HG03045 (cell line): ENCODE measurements around the gene SLC44A3.
"Not testable (repeated sequence)": the region's sequence is repeated elsewhere in the genome, so short reads cannot be mapped to it uniquely, and the experiment has no call there.

Experiments
- ATAC-seq: cut with Tn5 transposase; IDR thresholded peaks from one replicate; pipeline ENCODE4 v1.9.1; 2021; ENCODE audit warnings: mild to moderate bottlenecking, moderate library complexity; ENCODE audit not compliant: unreplicated experiment

The SLC44A3 gene

GRCh38 chr1:94929351-94930217 is 109.4 kb downstream of the SLC44A3 start:
- no peak for ATAC-seq

GRCh38 chr1:94931254-94931841 is 111.2 kb downstream of the SLC44A3 start:
- no peak for ATAC-seq

- ATAC-seq = no peak
Measured at GRCh38 chr1:94934551-94934950, 114.4 kb downstream of the SLC44A3 start.

GRCh38 chr1:94935034-94935433 is 114.9 kb downstream of the SLC44A3 start:
- ATAC-seq = no peak

- ATAC-seq = no peak
Measured at GRCh38 chr1:94935476-94935875, 115.3 kb downstream of the SLC44A3 start.

DNA sequence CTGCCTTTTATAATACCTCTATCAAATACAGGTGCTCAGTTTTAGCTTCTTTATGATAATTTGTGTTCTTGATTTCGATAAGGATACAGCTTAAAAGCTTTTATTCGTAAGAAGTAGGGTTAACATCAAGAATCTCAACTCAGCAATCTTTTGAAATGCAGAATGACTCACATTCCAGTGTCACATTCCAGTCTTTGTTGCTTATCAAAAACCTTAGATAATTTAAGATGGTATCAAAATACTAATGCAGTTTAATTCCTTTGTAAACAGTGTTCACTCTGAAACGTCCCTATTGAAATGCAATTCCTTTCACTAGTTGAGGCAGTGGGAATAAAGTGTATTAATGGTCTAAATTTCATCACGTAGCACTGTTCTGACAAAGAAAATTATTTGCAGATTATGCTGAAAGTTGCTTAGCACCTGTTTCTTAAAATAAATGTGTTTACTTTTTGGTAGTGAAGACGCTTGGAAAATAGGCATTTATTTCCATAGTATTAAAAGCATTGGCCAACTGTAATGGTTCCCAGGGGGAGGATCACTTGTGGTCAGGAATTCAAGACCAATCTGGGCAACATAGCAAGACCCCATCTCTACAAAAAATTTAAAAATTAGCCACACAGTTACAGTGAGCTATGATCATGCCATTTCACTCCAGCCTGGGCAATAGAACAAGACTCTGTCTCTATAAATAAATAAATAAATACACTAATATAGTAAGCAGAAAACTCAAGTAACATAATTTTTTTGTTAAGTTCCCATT is 116.9 kb downstream of the SLC44A3 start:
- ATAC-seq = no peak

- ATAC-seq = no peak
Measured at GRCh38 chr1:94937820-94938219, 117.7 kb downstream of the SLC44A3 start.

- ATAC-seq = no peak
Measured at GRCh38 chr1:94940738-94941137, 120.6 kb downstream of the SLC44A3 start.

DNA sequence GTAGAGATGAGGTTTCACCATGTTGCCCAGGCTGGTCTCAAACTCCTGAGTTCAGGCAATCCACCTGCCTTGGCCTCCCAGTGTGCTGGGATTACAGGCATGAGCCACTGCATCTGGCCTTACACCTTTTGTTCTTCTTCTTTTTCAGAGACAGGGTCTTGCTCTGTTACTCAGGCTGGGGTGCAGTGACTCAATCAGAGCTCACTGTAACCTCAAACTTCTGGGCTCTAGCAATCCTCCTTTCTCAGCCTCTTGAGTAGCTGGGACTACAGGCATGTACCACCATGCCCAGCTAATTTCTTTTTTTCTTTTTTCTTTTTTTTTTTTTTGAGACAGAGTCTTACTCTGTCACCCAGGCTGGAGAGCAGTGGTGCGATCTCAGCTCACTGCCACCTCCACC is 121.3 kb downstream of the SLC44A3 start:
- ATAC-seq = not testable (repeated sequence)

DNA sequence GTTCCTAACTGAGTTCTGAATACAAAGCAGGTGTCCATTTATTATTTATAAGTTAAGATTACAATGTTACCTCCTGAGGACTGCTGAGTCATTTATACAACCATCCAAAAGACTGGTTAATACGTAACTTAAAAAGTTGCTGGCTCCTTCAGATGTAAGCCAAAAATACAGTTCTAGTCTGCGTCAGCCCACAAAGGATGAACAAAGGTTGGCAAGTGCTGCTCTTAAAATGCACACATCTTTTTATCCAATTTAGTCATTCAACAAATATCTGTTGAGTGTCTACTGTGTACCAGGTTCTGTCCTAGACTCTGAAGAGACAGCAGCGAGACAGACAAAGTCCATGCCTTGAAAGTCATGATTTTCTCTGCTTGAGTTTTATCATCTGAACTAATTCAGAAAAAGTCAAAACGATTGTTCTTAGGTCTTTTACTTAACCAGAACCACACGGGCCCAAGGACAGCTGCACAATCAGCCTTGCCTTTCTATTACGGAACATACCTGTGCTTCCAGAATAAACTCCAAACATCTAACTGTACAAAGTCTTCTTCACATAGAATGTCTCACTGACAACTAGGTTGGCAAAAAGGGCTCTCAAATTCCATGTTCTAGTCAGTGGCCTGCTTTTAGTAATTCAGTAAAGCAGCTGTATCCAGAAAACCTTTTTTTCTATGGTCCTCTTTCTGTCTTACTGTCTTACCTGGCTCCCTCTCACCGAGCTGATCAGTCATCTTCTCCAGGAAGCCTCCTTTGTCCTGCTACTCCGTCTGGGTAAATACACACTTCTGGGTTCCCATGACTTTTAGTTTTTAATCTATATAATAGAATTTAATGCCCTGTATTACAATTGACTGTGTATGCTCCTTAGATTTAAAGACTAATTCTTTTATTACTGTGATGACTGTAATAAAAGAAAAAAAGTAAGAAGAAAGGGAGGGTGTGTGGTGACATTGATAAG is 122.3 kb downstream of the SLC44A3 start:
- no peak for ATAC-seq
